HG02840 (cell line): ENCODE results near the gene NFS1.

Experiments used
- ATAC-seq: cut with Tn5 transposase; IDR thresholded peaks from one replicate; pipeline ENCODE4 v1.9.1; 2021; ENCODE audit warnings: mild to moderate bottlenecking, moderate library complexity, moderate number of reproducible peaks; ENCODE audit not compliant: unreplicated experiment, low FRiP score

Gene NFS1

GRCh38 chr20:35618263-35619131, 80.7 kb downstream of the NFS1 start:
- ATAC-seq = no peak
